GM19193 (cell line): ENCODE data around the gene ACSS3.

Source experiments
- POLR2A ChIP-seq: IDR thresholded peaks from 4 replicates; pipeline ENCODE4 v1.6.1; 2011; ENCODE audit not compliant: insufficient read depth, insufficient read length; ENCODE audit errors: extremely low read depth

Gene ACSS3

GRCh38 chr12:81088221-81088620 lies 10.3 kb downstream of the ACSS3 start:
- no peak for TF ChIP-seq POLR2A

DNA sequence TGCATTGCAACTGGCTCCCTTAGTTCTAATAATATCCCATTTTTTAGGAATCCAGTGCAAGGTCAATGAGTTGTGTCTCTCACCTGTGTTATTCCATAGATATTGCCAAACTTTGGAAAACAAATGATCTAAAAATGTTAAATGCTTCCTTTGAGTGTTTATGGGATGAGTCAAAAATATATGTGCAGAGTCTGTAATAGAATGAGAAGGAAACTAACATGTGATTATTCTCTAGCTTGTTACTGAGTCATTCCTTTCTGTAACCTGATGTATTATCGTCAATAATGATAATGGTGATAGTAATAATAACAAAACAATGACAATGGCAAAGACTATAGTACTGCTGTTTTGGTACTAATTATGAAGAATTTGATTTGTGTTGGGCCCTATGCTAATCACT lies 11.5 kb downstream of the ACSS3 start:
- TF ChIP-seq POLR2A: no peak

DNA sequence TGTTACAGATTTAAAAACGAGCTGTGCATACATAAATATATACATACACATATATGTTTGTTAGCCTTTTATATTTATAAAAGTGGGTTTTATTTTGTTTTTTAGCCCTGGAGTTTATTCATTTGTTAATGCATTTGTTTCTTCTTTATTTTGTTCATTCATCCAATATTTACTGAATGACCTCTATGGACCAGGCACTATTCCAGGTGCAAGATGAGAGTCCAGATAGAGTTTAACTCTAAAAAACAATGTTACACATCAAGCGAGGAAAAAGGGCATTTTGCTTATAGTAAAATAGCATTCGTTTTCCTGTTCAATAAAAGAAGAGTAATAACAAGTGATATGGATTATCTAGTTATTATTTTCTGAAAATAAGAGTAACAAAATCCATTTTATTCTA lies 14.2 kb downstream of the ACSS3 start:
- TF ChIP-seq POLR2A: no peak

DNA sequence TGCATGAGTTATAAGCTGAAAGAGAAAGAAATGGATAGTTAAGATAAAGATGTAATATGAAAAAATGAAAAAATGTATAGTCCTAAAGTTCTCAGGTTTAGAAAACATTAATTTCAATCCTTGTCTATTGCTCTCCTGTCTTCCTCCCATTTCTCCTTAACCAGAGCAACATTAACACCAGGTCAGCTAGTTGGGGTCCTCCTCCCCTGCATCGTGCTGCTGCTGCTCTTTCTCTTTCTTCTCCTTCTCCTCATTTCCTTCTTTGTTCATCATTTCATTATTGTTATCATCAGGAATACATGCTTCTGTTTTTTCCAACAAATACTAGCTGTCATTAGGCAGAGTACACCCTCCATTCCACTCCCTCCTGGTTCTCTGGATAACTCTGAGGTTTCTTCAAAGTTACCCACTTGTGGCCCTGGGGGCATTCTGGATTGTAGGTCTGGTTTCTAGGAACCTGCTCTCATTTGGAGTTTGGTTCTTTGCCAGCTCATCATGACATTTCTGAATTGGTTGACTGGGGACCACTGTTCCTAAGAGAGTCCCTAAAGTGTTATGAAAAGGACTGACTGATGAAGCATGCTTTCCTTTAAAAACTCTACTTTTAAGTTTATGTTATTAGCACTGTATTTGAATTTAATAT lies 17.0 kb downstream of the ACSS3 start:
- no peak for TF ChIP-seq POLR2A

DNA sequence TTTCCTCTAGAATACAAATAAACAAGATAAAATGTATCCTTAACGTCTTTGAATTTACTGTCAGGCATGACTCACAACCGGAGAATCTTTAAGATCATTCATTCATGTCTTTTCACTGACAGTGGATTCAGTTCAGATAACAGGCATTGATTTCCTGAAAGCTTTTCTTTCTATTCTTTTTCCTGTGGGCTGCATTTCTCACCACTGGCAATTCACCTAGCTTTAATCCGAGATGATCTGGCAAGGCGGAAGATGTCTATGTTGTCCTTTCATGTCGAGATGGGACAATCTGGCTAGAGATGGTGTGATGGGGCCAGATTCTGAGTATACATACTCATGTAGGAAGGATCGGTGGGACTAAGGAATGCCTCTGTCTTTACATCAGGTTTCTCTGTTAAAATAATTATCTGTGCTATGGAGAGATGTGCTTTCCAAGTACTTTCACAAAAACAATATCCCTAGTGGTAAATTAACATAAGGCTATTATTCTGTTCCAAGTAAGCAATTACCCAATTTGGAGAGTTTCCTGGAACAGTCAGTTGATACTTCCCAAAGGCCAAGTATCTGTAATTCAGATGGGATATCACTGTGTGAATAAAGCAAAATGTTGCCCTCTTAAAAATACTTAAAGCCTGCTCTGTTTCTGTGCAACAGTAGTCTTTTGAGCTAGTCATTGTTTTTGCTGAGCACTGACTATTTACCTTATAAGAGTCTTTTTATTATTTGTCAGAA lies 17.8 kb downstream of the ACSS3 start:
- TF ChIP-seq POLR2A: no peak

DNA sequence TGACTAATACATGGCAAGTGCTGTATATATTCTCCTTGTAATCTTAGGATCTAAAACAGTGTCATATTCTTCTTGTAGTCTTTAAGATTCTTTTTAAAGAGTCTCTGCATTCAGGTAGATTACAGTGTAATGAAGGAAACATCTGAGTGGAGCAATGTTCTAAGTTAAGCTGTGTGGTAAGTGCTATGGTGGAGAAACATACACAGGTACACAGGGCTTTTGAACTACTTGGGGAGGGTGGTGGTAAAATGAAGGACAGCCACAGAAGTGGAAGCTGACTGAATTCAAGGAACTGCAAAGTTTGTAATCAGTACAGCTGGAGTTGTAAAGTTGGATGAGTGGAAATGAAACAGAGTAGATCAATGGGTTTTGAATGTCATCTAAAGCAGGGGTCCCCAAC lies 27.8 kb downstream of the ACSS3 start:
- TF ChIP-seq POLR2A: no peak

GRCh38 chr12:81114226-81114625 lies 36.3 kb downstream of the ACSS3 start:
- no peak for TF ChIP-seq POLR2A

DNA sequence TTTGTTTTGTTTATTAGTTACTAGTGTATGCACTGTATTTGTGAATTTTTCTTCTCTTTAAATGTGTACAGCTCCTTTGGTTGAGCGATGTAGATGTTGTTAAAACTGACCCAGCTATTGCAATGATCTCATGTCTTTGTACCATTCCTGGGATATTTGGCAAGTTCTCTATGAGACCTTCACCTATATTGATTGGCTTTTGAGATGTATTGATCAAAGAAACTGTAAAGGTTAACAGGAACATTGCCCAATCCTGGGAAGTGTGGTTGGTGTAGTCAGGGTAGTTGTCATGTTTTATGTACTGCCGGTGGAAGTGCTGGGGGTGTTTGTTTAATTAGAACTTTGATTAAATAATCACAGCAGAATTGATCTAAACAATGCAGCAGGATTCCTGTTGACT lies 43.1 kb downstream of the ACSS3 start:
- TF ChIP-seq POLR2A: no peak

DNA sequence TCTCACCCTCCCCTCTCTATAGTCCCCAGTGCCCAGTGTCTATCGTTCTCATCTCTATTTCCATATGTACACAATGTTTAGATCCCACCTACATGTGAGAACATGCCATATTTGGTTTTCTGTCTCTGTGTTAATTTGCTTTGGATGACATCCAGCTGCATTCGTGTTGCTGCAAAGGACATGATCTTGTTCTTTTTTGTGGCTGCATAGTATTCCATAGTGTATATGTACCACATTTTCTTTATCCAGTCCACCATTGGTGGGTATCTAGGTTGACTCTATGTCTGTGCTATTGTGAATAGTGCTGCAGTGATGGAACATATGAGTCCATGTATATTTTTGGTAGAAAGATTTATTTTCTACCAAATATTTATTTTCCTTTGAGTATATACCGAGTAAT lies 45.7 kb downstream of the ACSS3 start:
- TF ChIP-seq POLR2A: no peak

DNA sequence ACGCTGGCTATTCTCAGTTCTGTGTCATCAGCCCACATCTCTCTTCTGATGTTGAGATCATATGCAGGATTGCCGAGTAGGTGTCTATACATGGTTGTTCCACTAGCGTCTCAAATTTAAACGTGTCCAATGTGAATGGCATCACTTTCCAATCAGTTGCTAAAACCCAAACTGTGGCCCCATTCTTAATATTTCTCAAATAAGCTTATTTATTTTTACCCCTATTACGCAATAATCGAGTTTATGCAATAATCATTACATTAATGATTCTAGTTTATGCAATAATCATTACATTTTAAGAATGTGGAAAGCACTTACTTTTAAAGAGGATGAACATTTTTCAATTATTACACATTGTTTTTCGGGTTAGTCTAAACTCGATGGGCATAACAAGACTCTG lies 47.8 kb downstream of the ACSS3 start:
- no peak for TF ChIP-seq POLR2A

DNA sequence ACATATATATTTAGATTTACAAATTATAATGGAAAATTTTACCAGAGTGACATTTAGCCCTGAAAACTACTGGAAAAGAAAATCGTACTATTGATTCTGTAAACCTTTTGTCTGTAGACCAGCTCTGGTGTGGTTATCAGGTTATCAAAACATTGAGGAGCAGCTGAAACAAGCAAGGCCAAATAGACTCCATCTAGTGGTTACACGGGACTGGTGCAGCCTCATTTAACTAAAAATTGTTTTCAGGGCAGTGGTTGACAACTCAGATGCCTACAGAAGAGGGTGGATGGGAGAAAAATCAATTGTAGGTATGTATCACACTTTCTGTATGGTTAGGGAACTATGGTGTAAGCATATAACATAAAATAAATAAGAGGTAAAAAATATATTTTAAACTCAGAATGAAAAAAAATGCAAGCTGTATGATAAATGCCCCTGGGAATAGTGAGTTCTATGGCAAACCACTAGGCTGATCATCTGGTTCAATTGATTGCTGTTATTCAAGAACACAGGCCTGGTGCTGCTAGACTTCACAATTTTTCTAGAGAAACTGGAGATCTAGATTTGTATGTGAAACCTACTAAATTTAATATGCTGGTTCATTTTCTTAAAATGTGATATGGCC lies 51.2 kb downstream of the ACSS3 start:
- TF ChIP-seq POLR2A: no peak

- no peak for TF ChIP-seq POLR2A
Measured at GRCh38 chr12:81136519-81136918, 58.6 kb downstream of the ACSS3 start.

GRCh38 chr12:81137801-81138200 lies 59.9 kb downstream of the ACSS3 start:
- TF ChIP-seq POLR2A: no peak

DNA sequence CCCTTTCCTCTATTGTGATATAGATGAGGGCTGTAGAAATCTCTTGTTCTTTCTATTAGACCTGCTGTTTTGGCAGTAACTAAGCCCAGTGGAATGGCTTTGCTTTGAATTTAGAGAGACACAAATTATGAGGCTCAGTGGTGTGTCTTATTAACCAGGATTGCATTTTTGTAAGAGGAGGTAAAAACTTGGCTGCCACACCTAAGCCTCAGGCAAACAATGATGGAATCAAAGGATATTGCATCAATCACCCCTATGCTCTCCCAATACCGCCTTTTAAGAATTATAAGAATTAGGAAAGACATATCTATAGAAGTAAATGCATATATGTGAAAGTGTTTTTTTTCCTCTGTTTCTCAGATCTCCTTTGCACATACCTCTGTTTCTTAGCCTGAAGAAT lies 63.3 kb downstream of the ACSS3 start:
- TF ChIP-seq POLR2A: no peak

- TF ChIP-seq POLR2A: no peak
Measured at GRCh38 chr12:81143057-81143456, 65.2 kb downstream of the ACSS3 start.
